ENCODE results near the gene ADAD2.
A peak's percentile ranks its signal among the peaks of the same experiment; 100 is the strongest.

ADAD2 gene

DNA sequence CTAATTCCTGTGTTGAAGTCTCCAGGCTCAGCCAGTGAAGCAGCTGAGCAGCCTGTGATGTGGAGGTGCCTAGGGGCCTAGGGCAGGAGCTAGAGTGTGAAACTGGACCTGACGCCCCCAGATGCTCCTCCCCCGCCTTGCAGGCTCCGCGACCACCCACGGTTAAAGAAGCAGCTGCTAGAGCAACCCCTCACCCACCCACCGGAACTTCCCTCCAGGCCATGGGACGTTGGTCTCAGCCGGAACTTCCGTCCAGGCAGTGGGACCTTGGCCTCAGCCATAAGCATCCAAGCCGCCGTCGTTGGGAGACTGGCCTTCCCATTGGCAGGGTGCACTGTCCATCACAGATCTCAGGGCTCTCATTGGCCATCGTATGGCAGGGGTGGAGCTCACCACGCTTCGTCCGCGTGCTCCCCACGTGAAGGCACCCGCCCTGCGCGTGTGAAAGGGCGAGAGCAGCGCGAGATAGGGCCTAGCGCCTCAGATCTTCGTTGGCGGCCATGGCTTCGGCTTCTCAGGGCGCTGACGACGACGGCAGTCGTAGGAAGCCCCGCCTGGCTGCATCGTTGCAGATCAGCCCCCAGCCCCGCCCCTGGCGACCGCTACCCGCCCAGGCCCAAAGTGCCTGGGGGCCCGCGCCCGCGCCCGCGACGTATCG, at the start of gene ADAD2:
TSS of gene ADAD2 (plus strand) at position 427 of the 658 bp plus-strand sequence. CDS start at position 501, 74 bp downstream.
- in situ Hi-C loops (cut with HindIII; ENCODE audit: low pct_unique_long_range_greater_than_20kb, low sequenced_read_pairs), result no loop called here
- no peak for TF ChIP-seq JUND (IDR thresholded peaks at IDR 0.05; ENCODE audit: low read depth)
- peak in 1 of 2 experiments; percentile 67 for DNase-seq (ENCODE audit: low read depth in 1 of 2, low spot score in 1 of 2)

DNA sequence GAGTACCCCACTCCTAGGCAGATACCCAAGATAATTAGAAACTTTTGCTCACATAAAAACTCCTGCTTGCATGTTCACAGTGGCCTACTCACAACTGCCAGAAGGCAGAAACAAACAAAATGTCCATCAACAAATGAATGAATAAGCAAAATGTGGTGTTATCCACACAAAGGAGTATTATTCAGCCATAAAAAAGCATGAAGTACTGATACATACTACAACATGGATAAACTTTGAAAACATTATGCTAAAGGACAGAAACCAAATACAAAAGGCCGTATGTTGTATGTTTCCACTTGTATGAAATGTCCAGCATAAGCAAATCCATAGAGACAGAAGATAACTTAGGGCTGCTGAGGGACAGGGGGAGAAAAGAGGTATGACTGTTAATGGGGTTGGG, 47.9 kb upstream of the ADAD2 start:
- TF ChIP-seq JUND (IDR thresholded peaks at IDR 0.05; ENCODE audit: low read depth), result no peak
- in situ Hi-C loops (cut with HindIII; ENCODE audit: low pct_unique_long_range_greater_than_20kb, low sequenced_read_pairs), result no loop called here

DNA sequence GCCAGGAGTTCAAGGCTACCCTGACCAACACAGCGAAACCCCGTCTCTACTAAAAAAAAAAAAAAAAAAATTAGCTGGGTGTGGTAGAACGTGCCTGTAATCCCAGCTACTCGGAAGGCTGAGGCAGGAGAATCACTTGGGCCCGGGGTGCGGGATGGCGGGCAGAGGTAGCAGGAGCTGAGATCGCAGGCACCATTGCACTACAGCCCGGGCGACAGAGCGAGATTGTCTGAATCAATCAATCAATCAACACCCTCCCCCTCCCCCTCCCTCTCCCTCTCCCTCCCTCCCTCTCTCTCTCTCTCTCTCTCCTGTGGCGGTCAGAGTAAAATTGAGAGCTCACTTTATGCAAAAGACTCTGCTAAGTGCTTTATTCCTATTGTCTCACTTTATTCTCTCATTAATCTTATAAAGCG, 47.2 kb upstream of the ADAD2 start:
- in situ Hi-C loops (cut with HindIII; ENCODE audit: low pct_unique_long_range_greater_than_20kb, low sequenced_read_pairs), result no loop called here
- peak in 1 of 2 experiments; percentile 55 for DNase-seq (ENCODE audit: low read depth in 1 of 2, low spot score in 1 of 2)

More for the DNA sequence above, 47.9 kb upstream of the ADAD2 start:
- DNase-seq (ENCODE audit: low read depth in 1 of 2, low spot score in 1 of 2), result no peak

DNA sequence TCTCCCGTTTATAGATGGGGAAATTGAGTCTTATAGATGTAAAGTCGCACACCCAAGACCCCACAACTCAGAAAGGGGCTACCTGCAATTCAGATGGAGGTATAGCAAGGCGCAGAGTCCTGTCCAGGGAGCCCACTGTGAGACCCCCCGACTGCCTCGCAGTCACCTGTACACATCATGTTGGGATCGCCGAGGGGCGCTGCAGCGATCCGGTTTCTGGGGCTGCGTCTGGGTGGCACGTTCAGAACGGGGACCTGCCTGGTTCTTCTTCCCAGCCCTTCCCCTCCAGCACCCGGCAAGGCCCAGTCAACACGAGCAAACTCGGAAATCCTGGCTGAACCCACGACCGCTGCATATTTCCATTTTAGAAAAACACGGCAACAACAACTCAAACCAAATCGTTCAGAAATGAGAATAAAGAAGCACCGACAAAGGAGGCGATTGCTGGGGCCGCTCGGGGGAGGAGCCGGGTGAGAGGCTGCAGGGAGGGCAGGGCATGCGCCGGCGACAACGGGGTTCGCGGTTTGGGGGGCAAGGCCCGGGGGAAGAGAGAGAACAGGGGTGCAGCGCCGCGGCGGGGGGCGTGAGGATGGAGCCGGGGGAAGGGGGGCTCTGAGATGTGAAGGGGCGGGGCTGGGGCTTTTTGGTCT, 46.6 kb upstream of the ADAD2 start:
- no peak for TF ChIP-seq JUND (IDR thresholded peaks at IDR 0.05; ENCODE audit: low read depth)
- DNase-seq (ENCODE audit: low read depth in 1 of 2, low spot score in 1 of 2), result peak; percentile 21 to 42
- in situ Hi-C loops (cut with HindIII; ENCODE audit: low pct_unique_long_range_greater_than_20kb, low sequenced_read_pairs), result no loop called here

More for the DNA sequence above, 47.2 kb upstream of the ADAD2 start:
- no peak for TF ChIP-seq JUND (IDR thresholded peaks at IDR 0.05; ENCODE audit: low read depth)

DNA sequence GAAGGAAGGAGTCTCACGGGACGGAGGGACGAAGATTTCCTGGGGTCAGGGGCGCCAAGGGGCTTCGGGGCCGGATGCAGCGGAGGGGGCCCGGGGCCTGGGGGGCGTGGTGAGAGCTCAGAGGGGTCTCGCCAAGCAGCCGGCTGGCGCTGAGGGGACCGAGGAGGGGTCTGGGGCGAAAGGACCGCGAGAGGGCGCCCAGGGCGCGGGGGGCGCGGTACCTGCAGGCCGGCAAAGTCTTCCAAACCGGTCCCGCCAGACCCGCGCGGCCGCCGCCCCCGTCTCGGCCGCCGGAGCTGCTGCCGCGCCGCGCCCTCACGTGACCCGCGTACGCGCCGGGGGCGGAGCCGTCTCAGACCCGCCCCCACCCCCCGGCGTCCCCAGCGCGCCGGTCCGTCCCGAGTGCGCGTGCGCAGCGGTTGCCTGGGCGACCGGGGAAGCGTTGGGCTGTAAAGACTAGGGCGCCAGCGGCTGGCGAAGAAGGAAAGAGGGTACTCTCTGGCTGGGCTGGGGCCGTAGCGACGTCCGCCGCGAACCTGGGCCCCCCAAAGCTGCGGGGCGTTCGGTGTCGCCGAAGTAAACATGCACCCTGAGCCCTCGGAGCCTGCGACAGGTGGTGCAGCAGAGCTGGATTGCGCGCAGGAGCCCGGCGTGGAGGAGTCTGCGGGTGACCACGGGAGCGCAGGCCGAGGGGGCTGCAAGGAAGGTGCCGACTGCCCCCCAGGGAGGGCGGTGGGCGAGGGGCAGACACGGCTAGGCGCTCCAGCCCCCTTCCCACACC, 45.9 kb upstream of the ADAD2 start, which contains the start of the genes DNAAF1 and HSDL1:
TSS of gene DNAAF1 (plus strand) at position 450 of the 781 bp plus-strand sequence. CDS start at position 583, 133 bp downstream.
TSS of gene HSDL1 (minus strand) at position 319 of the 781 bp plus-strand sequence. CDS start 13,856 bp downstream, outside the sequence.
- in situ Hi-C loops (cut with HindIII; ENCODE audit: low pct_unique_long_range_greater_than_20kb, low sequenced_read_pairs), result no loop called here
- TF ChIP-seq JUND (IDR thresholded peaks at IDR 0.05; ENCODE audit: low read depth), result no peak
- DNase-seq (ENCODE audit: low read depth in 1 of 2, low spot score in 1 of 2), result peak; percentile 90 to 95

DNA sequence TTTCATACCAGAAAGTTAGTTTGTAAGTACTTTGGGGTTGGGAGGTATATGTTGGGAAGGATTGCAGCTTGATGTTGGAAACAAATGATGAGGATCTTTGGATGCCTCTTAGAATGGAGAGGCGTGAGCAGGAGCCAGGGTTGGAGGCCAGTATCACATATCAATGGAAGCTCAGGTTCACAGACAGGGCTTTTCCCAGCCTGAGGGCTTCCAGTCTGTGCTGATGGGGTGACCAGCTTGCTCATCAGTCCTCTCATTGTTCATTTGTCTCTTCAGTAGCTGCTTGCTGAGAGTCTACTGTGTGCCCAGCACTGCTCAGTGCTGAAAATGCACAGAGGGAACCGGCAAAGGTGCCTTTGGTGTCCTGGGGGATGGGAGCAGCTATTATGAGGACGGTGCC, 40.0 kb upstream of the ADAD2 start:
- DNase-seq (ENCODE audit: low read depth in 1 of 2, low spot score in 1 of 2), result no peak
- in situ Hi-C loops (cut with HindIII; ENCODE audit: low pct_unique_long_range_greater_than_20kb, low sequenced_read_pairs), result no loop called here
- no peak for TF ChIP-seq JUND (IDR thresholded peaks at IDR 0.05; ENCODE audit: low read depth)

- DNase-seq (ENCODE audit: low read depth in 1 of 2, low spot score in 1 of 2), result no peak
- in situ Hi-C loops (cut with HindIII; ENCODE audit: low pct_unique_long_range_greater_than_20kb, low sequenced_read_pairs), result no loop called here
- TF ChIP-seq JUND (IDR thresholded peaks at IDR 0.05; ENCODE audit: low read depth), result no peak
Measured at GRCh38 chr16:84153660-84154214, 37.2 kb upstream of the ADAD2 start.

DNA sequence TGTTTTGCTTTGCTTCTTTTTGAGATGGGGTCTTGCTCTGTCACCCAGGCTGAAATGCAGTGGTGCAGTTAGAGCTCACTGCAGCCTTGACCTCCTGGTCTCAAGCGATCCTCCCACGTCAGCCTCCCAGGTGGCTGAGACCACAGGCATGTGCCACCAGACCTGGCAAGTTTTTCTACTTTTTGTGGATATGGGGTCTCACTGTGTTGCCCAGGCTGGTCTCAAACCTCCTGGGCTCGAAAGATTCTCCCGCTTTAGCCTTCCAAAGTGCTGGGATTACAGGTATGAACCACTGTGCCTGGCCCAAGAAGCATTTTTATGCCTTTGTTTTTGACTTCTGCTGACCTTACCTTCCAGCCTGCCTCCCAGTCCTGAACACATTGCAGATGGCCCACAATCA, 35.7 kb upstream of the ADAD2 start:
- no peak for DNase-seq (ENCODE audit: low read depth in 1 of 2, low spot score in 1 of 2)
- TF ChIP-seq JUND (IDR thresholded peaks at IDR 0.05; ENCODE audit: low read depth), result no peak
- in situ Hi-C loops (cut with HindIII; ENCODE audit: low pct_unique_long_range_greater_than_20kb, low sequenced_read_pairs), result no loop called here

GRCh38 chr16:84155771-84156170, 35.2 kb upstream of the ADAD2 start:
- no peak for TF ChIP-seq JUND (IDR thresholded peaks at IDR 0.05; ENCODE audit: low read depth)
- DNase-seq (ENCODE audit: low read depth in 1 of 2, low spot score in 1 of 2), result no peak
- in situ Hi-C loops (cut with HindIII; ENCODE audit: low pct_unique_long_range_greater_than_20kb, low sequenced_read_pairs), result no loop called here

GRCh38 chr16:84156342-84156784, 34.6 kb upstream of the ADAD2 start:
- DNase-seq (ENCODE audit: low read depth in 1 of 2, low spot score in 1 of 2), result no peak
- no peak for TF ChIP-seq JUND (IDR thresholded peaks at IDR 0.05; ENCODE audit: low read depth)
- in situ Hi-C loops (cut with HindIII; ENCODE audit: low pct_unique_long_range_greater_than_20kb, low sequenced_read_pairs), result no loop called here

GRCh38 chr16:84159007-84159406, 31.9 kb upstream of the ADAD2 start:
- in situ Hi-C loops (cut with HindIII; ENCODE audit: low pct_unique_long_range_greater_than_20kb, low sequenced_read_pairs), result no loop called here
- no peak for TF ChIP-seq JUND (IDR thresholded peaks at IDR 0.05; ENCODE audit: low read depth)
- DNase-seq (ENCODE audit: low read depth in 1 of 2, low spot score in 1 of 2), result no peak

GRCh38 chr16:84159800-84160199, 31.2 kb upstream of the ADAD2 start:
- TF ChIP-seq JUND (IDR thresholded peaks at IDR 0.05; ENCODE audit: low read depth), result no peak
- DNase-seq (ENCODE audit: low read depth in 1 of 2, low spot score in 1 of 2), result no peak
- in situ Hi-C loops (cut with HindIII; ENCODE audit: low pct_unique_long_range_greater_than_20kb, low sequenced_read_pairs), result no loop called here
